Measurements from ENCODE around the gene PPP1R1A.

- TF ChIP-seq CTCF (IDR thresholded peaks at IDR 0.05; ENCODE audit: low read depth, low read length): no peak
- TF ChIP-seq EZH2phosphoT487 (IDR thresholded peaks at IDR 0.05; ENCODE audit: low read depth): no peak
Measured at GRCh38 chr12:54538136-54538700, 50.2 kb downstream of the PPP1R1A start.
